ENCODE measurements around the gene RHOG.

GRCh38 chr11:3873712-3874349 lies 33.1 kb upstream of the RHOG start:
- TF ChIP-seq, protein P1, sequence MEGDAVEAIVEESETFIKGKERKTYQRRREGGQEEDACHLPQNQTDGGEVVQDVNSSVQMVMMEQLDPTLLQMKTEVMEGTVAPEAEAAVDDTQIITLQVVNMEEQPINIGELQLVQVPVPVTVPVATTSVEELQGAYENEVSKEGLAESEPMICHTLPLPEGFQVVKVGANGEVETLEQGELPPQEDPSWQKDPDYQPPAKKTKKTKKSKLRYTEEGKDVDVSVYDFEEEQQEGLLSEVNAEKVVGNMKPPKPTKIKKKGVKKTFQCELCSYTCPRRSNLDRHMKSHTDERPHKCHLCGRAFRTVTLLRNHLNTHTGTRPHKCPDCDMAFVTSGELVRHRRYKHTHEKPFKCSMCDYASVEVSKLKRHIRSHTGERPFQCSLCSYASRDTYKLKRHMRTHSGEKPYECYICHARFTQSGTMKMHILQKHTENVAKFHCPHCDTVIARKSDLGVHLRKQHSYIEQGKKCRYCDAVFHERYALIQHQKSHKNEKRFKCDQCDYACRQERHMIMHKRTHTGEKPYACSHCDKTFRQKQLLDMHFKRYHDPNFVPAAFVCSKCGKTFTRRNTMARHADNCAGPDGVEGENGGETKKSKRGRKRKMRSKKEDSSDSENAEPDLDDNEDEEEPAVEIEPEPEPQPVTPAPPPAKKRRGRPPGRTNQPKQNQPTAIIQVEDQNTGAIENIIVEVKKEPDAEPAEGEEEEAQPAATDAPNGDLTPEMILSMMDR (IDR thresholded peaks at IDR 0.05): no peak
- TF ChIP-seq POLR2A (IDR thresholded peaks at IDR 0.05): no peak

Data from stomach (tissue), 4 donors.